WTC11 (cell line): Measurements from ENCODE around the gene SHROOM3. TPM values are rescaled to one million over a fixed set of nuclear protein-coding genes. Genes with fewer than 3 reads are reported as not detected.
A peak's percentile ranks its signal among the peaks of the same experiment; 100 is the strongest.

Source experiments
- ATAC-seq: fragments of 200-7000 bp; cut with Tn5 transposase; 2 replicates; pipeline ENCODE4 v1.10.0; 2021; ENCODE audit warnings: mild to moderate bottlenecking, moderate library complexity
- CTCF ChIA-PET: fragments of 300-600 bp; sonication (Branson Sonifier 250); formaldehyde crosslinking; loops from one replicate; lab custom pipeline; 2021; ENCODE audit warnings: antibody characterized with exemption; lab: Charles Lee
- POLR2A ChIA-PET: fragments of 350-600 bp; sonication (Branson Sonifier 250); formaldehyde crosslinking; loops from one replicate; lab custom pipeline; 2021; ENCODE audit warnings: antibody characterized with exemption; lab: Charles Lee
- DNase-seq: peaks from one replicate; pipeline ENCODE4 v3.0.0; 2021; ENCODE audit warnings: low spot score
- H3K27ac Mint-ChIP-seq: 2 replicates; pipeline ENCODE4 v1.8.0; 2021; ENCODE audit warnings: mixed read lengths
- H3K27me3 Mint-ChIP-seq: 2 replicates; pipeline ENCODE4 v1.8.0; 2021; ENCODE audit warnings: low read depth, mild to moderate bottlenecking, moderate library complexity, mixed read lengths
- H3K36me3 Mint-ChIP-seq: 2 replicates; pipeline ENCODE4 v1.8.0; 2021; ENCODE audit warnings: mixed read lengths
- H3K4me1 Mint-ChIP-seq: 2 replicates; pipeline ENCODE4 v1.8.0; 2022; ENCODE audit warnings: mixed read lengths
- H3K4me3 Mint-ChIP-seq: 2 replicates; pipeline ENCODE4 v1.8.0; 2021; ENCODE audit warnings: mild to moderate bottlenecking, moderate library complexity, mixed read lengths
- H3K9me3 Mint-ChIP-seq: 2 replicates; pipeline ENCODE4 v1.8.0; 2021; ENCODE audit warnings: mixed read lengths
- CREB1 ChIP-seq: sonication (generic); formaldehyde crosslinking; IDR thresholded peaks from 2 replicates; pipeline ENCODE4 v1.8.0; 2023; ENCODE audit warnings: mild to moderate bottlenecking, missing genetic modification reagents
- CREM ChIP-seq: sonication (generic); formaldehyde crosslinking; IDR thresholded peaks from 2 replicates; pipeline ENCODE4 v1.8.1; 2022; ENCODE audit warnings: mild to moderate bottlenecking, missing genetic modification reagents, moderate library complexity
- FOXP1 ChIP-seq: sonication (generic); formaldehyde crosslinking; IDR thresholded peaks from 2 replicates; pipeline ENCODE4 v1.8.0; 2022; ENCODE audit warnings: missing genetic modification reagents, mild to moderate bottlenecking, moderate library complexity, borderline replicate concordance
- GABPB1 ChIP-seq: sonication (generic); formaldehyde crosslinking; IDR thresholded peaks from 2 replicates; pipeline ENCODE4 v1.8.1; 2023; ENCODE audit warnings: mild to moderate bottlenecking, missing genetic modification reagents
- SMAD3 ChIP-seq: sonication (generic); formaldehyde crosslinking; IDR thresholded peaks from 2 replicates; pipeline ENCODE4 v1.8.0; 2022; ENCODE audit warnings: missing genetic modification reagents, mild to moderate bottlenecking, borderline replicate concordance
- TCF7 ChIP-seq: sonication (generic); formaldehyde crosslinking; IDR thresholded peaks from 2 replicates; pipeline ENCODE4 v1.8.0; 2022; ENCODE audit warnings: mild to moderate bottlenecking, low read depth, missing genetic modification reagents, moderate library complexity
- ZBTB21 ChIP-seq: sonication (generic); formaldehyde crosslinking; IDR thresholded peaks from 2 replicates; pipeline ENCODE4 v1.8.1; 2023; ENCODE audit warnings: mild to moderate bottlenecking, missing genetic modification reagents, borderline replicate concordance
- total RNA-seq: library from RNA; stranded (reverse); gene quantifications from 3 replicates; pipeline ENCODE4 v1.2.3, GENCODE V29; 2021
- TF ChIP-seq, protein P1 (sequence below): sonication (generic); formaldehyde crosslinking; IDR thresholded peaks from 2 replicates; pipeline ENCODE4 v1.8.1; 2022; ENCODE audit warnings: mild to moderate bottlenecking, missing genetic modification reagents, moderate library complexity, borderline replicate concordance
- TF ChIP-seq, protein P2 (sequence below): fragments of 250-450 bp; sonication (Bioruptor Pico); IDR thresholded peaks from 2 replicates; pipeline ENCODE4 v1.9.0; 2021; ENCODE audit warnings: moderate library complexity, mild to moderate bottlenecking, inconsistent platforms, borderline replicate concordance
- TF ChIP-seq, protein P3 (sequence below): sonication (generic); formaldehyde crosslinking; IDR thresholded peaks from 2 replicates; pipeline ENCODE4 v1.8.1; 2022; ENCODE audit warnings: low read depth, missing genetic modification reagents, borderline replicate concordance
- TF ChIP-seq, protein P4 (sequence below): sonication (generic); formaldehyde crosslinking; IDR thresholded peaks from 2 replicates; pipeline ENCODE4 v1.8.1; 2023; ENCODE audit warnings: mild to moderate bottlenecking, missing genetic modification reagents
- TF ChIP-seq, protein P5 (sequence below): sonication (generic); formaldehyde crosslinking; conservative IDR thresholded peaks from 2 replicates; pipeline ENCODE4 v1.8.1; 2022; ENCODE audit warnings: mild to moderate bottlenecking, missing genetic modification reagents
- TF ChIP-seq, protein P6 (sequence below): sonication (generic); formaldehyde crosslinking; IDR thresholded peaks from 2 replicates; pipeline ENCODE4 v1.8.0; 2022; ENCODE audit warnings: mild to moderate bottlenecking, missing genetic modification reagents
- TF ChIP-seq, protein P7 (sequence below): fragments of 200-600 bp; IDR thresholded peaks from 2 replicates; pipeline ENCODE4 v1.8.0; 2022; ENCODE audit warnings: antibody characterized with exemption
- TF ChIP-seq, protein P8 (sequence below): fragments of 250-450 bp; sonication (Bioruptor Pico); conservative IDR thresholded peaks from 2 replicates; pipeline ENCODE4 v1.9.0; 2021; ENCODE audit warnings: mild to moderate bottlenecking
- TF ChIP-seq, protein P9 (sequence below): sonication (generic); formaldehyde crosslinking; IDR thresholded peaks from 2 replicates; pipeline ENCODE4 v1.8.0; 2023; ENCODE audit warnings: mild to moderate bottlenecking, missing genetic modification reagents

The SHROOM3 gene
- total RNA-seq, 1 experiment from 2014 or later, result 71.9 TPM

DNA sequence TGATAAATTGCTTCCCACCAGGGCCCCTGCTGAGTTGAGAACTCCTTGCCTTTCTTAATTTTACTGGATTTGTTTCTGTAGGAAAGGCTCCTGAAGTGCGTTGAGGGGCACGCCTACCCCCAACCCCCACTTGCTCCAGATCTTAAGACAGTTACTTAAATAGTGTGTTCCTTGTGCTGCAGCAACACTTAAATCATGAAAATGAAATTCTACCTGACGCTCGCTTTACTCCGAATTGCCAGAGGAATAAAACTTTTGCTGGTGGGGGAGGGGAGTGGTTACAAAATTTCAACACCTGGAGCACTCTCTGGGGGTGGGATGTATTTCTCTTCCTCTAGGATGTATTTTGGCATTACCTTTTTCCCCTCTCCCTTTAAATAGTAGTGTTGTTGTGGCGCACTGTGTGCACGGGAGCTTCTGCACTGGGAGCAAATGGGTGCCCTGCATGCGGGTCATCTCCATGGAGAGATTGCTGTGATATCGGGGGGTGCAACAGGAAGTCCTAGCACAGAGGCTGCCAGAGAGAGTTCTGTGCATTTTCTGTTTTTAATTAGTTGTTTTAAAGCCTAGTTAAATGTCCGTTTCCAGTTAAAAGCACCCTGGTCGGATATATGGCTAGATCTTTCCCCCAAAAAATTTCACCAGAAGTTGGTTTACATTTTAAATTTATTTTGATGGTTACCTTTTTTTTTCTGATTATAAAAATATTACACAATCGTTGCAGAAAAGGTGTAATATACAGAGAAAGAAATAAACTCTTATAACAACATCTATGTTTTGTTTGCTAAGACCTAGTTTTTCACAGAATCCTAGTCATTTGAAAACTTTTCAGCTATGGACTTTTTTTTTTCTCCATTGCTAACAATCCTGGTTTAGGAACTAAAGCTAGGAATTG is 255.2 kb downstream of the SHROOM3 start:
- Mint-ChIP-seq H3K9me3 (no peaks in the 10 kb centered on the region), H3K27ac (peak overlapping the region; percentile 95), H3K4me1 (peaks cover 58% of the 10 kb centered on the region), H3K4me3 (peak overlapping the region; percentile 95), H3K36me3 (peaks cover 9% of the 10 kb centered on the region), H3K27me3 (no peaks in the 10 kb centered on the region)
- ATAC-seq, result no peak; the same call in 1 of the 2 replicates
- DNase-seq, result no peak
- ChIA-PET POLR2A (interaction anchor here (0.7 to 1.7 kb wide), 3 partner anchors 40 to 104 kb away, joined by 3 to 11 read pairs (median 4); no protein-coding TSS in a partner anchor), CTCF (interaction anchor here (1.6 kb wide), 1 partner anchor 29 kb away, joined by 6 read pairs; no protein-coding TSS in a partner anchor)
- no peak for TF ChIP-seq ZBTB21 (CRISPR knock-in tag)
- TF ChIP-seq, protein P1, sequence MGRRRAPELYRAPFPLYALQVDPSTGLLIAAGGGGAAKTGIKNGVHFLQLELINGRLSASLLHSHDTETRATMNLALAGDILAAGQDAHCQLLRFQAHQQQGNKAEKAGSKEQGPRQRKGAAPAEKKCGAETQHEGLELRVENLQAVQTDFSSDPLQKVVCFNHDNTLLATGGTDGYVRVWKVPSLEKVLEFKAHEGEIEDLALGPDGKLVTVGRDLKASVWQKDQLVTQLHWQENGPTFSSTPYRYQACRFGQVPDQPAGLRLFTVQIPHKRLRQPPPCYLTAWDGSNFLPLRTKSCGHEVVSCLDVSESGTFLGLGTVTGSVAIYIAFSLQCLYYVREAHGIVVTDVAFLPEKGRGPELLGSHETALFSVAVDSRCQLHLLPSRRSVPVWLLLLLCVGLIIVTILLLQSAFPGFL (CRISPR knock-in tag), result no peak

DNA sequence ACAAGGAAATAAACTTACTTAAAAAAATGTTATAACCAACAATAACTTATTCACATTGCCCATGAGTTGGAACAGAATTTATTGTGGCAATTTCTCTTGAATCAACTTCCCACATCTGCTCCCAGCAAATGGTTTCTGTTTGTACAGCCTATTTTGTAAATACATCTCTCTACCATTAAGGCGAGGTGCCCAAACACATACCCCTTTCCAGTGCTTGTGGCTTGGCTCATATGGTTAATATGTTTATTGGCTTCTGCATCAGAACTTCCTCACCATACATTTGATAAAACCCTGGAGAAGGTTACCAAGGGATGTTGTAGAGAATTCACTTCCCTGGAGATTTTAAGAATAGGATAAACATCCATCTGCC is 255.9 kb downstream of the SHROOM3 start:
- H3K4me3 Mint-ChIP-seq, result peak overlapping the region; percentile 95
- ChIA-PET POLR2A (no interaction called here), CTCF (no interaction called here)
- no peak overlapping the region for H3K27ac Mint-ChIP-seq
- DNase-seq (no peak), ATAC-seq (no peak)
- H3K4me1 Mint-ChIP-seq, result peaks cover 64% of the 10 kb centered on the region
- H3K9me3 Mint-ChIP-seq, result no peaks in the 10 kb centered on the region
- H3K36me3 Mint-ChIP-seq, result peaks cover 9% of the 10 kb centered on the region
- no peaks in the 10 kb centered on the region for H3K27me3 Mint-ChIP-seq
- TF ChIP-seq CREM (CRISPR knock-in tag) (no peak), TCF7 (no peak), GABPB1 (CRISPR knock-in tag) (no peak), SMAD3 (CRISPR knock-in tag) (no peak), CREB1 (CRISPR knock-in tag) (no peak), FOXP1 (no peak), ZBTB21 (CRISPR knock-in tag) (no peak)
- TF ChIP-seq, protein P2, sequence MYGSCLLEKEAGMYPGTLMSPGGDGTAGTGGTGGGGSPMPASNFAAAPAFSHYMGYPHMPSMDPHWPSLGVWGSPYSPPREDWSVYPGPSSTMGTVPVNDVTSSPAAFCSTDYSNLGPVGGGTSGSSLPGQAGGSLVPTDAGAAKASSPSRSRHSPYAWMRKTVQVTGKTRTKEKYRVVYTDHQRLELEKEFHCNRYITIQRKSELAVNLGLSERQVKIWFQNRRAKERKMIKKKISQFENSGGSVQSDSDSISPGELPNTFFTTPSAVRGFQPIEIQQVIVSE (CRISPR knock-in tag), result no peak
- TF ChIP-seq, protein P3, sequence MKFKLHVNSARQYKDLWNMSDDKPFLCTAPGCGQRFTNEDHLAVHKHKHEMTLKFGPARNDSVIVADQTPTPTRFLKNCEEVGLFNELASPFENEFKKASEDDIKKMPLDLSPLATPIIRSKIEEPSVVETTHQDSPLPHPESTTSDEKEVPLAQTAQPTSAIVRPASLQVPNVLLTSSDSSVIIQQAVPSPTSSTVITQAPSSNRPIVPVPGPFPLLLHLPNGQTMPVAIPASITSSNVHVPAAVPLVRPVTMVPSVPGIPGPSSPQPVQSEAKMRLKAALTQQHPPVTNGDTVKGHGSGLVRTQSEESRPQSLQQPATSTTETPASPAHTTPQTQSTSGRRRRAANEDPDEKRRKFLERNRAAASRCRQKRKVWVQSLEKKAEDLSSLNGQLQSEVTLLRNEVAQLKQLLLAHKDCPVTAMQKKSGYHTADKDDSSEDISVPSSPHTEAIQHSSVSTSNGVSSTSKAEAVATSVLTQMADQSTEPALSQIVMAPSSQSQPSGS (CRISPR knock-in tag), result no peak
- TF ChIP-seq, protein P4, sequence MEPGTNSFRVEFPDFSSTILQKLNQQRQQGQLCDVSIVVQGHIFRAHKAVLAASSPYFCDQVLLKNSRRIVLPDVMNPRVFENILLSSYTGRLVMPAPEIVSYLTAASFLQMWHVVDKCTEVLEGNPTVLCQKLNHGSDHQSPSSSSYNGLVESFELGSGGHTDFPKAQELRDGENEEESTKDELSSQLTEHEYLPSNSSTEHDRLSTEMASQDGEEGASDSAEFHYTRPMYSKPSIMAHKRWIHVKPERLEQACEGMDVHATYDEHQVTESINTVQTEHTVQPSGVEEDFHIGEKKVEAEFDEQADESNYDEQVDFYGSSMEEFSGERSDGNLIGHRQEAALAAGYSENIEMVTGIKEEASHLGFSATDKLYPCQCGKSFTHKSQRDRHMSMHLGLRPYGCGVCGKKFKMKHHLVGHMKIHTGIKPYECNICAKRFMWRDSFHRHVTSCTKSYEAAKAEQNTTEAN, result no peak
- TF ChIP-seq, protein P5, sequence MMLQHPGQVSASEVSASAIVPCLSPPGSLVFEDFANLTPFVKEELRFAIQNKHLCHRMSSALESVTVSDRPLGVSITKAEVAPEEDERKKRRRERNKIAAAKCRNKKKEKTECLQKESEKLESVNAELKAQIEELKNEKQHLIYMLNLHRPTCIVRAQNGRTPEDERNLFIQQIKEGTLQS (CRISPR knock-in tag), result no peak
- TF ChIP-seq, protein P6, sequence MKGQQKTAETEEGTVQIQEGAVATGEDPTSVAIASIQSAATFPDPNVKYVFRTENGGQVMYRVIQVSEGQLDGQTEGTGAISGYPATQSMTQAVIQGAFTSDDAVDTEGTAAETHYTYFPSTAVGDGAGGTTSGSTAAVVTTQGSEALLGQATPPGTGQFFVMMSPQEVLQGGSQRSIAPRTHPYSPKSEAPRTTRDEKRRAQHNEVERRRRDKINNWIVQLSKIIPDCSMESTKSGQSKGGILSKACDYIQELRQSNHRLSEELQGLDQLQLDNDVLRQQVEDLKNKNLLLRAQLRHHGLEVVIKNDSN (CRISPR knock-in tag), result no peak
- TF ChIP-seq, protein P7, sequence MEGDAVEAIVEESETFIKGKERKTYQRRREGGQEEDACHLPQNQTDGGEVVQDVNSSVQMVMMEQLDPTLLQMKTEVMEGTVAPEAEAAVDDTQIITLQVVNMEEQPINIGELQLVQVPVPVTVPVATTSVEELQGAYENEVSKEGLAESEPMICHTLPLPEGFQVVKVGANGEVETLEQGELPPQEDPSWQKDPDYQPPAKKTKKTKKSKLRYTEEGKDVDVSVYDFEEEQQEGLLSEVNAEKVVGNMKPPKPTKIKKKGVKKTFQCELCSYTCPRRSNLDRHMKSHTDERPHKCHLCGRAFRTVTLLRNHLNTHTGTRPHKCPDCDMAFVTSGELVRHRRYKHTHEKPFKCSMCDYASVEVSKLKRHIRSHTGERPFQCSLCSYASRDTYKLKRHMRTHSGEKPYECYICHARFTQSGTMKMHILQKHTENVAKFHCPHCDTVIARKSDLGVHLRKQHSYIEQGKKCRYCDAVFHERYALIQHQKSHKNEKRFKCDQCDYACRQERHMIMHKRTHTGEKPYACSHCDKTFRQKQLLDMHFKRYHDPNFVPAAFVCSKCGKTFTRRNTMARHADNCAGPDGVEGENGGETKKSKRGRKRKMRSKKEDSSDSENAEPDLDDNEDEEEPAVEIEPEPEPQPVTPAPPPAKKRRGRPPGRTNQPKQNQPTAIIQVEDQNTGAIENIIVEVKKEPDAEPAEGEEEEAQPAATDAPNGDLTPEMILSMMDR, result no peak
- TF ChIP-seq, protein P8, sequence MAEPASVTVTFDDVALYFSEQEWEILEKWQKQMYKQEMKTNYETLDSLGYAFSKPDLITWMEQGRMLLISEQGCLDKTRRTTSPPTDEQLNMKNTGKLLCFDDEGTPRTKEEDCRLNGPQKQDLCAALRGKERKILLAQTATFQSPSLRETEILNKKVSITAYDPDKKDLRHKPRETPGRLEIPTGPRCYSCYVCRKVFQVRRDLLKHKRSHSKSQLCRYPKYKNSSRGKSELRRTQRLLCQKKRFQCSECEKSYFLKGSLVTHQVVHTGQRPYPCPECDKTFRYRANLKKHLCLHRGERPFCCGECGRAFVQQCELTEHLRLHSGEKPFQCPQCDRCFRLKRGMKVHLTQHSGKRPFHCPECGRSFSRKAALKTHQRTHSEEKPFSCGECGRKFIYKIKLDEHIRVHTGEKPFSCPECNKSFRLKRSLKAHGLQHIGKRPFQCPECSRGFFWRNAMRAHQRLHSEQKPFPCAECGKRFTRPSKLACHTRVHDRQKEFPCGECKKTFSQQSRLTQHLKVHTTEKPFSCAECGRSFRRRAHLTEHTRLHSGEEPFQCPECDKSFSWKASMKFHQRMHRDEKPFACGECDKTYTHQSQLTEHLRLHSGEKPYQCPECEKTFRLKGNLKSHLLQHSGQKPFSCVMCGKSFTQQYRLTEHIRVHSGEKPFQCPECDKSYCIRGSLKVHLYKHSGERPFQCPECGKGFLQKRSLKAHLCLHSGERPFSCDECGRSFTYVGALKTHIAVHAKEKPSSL, result no peak
- TF ChIP-seq, protein P9, sequence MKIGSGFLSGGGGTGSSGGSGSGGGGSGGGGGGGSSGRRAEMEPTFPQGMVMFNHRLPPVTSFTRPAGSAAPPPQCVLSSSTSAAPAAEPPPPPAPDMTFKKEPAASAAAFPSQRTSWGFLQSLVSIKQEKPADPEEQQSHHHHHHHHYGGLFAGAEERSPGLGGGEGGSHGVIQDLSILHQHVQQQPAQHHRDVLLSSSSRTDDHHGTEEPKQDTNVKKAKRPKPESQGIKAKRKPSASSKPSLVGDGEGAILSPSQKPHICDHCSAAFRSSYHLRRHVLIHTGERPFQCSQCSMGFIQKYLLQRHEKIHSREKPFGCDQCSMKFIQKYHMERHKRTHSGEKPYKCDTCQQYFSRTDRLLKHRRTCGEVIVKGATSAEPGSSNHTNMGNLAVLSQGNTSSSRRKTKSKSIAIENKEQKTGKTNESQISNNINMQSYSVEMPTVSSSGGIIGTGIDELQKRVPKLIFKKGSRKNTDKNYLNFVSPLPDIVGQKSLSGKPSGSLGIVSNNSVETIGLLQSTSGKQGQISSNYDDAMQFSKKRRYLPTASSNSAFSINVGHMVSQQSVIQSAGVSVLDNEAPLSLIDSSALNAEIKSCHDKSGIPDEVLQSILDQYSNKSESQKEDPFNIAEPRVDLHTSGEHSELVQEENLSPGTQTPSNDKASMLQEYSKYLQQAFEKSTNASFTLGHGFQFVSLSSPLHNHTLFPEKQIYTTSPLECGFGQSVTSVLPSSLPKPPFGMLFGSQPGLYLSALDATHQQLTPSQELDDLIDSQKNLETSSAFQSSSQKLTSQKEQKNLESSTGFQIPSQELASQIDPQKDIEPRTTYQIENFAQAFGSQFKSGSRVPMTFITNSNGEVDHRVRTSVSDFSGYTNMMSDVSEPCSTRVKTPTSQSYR (CRISPR knock-in tag), result no peak
